ENCODE measurements around the gene ANKS1B.

ANKS1B gene

GRCh38 chr12:98686603-98687002, 1298.1 kb downstream of the ANKS1B start:
- DNase-seq: no peak
